Measurements from ENCODE around the gene FZD2.
"Not testable (repeated sequence)": the region's sequence is repeated elsewhere in the genome, so short reads cannot be mapped to it uniquely, and the experiment has no call there.

The FZD2 gene

DNA sequence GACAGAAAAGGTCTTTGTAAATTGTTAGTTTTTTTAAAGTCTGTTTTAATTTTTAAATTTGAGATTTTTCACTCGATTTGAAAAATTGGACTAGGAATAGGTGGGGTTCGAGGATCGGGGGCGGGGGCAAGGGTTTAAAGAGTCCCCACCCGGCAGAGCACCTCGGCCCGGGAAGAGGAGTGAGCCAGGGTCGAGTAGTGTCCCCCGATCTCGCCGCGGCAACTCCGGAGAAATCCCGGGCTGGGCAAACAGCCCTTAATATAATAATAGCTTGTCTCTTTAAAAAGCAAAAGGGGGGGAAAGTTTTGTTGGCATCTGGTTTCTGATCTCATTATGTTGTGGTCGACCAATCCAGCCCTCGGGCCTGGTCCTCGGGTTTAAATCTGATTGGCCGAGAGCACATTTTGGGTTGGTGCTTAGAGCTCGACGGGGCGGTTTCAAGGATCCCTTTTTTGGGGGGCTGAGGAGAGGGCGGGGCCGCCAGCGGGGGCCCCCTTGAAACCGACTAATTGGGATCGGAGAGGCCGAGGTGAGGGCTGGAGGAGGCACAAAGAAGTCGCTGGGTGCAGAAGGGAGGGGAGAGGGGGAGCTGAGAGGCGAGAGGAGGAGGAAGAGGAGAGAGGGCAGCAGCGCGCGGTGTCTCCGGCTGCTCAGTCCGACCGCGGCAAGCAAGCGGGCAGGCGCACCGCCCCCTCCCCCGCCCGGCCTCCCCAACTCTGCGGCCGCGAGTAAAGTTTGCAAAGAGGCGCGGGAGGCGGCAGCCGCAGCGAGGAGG is at the start of gene FZD2:
TSS of gene FZD2 (plus strand) at position 653 of the 775 bp plus-strand sequence. CDS start 205 bp downstream, outside the sequence.
- DNase-seq (ENCODE audit: low read depth in 2 of 3, low spot score in 2 of 3): peak; percentile 12 to 23 (median 14)

DNA sequence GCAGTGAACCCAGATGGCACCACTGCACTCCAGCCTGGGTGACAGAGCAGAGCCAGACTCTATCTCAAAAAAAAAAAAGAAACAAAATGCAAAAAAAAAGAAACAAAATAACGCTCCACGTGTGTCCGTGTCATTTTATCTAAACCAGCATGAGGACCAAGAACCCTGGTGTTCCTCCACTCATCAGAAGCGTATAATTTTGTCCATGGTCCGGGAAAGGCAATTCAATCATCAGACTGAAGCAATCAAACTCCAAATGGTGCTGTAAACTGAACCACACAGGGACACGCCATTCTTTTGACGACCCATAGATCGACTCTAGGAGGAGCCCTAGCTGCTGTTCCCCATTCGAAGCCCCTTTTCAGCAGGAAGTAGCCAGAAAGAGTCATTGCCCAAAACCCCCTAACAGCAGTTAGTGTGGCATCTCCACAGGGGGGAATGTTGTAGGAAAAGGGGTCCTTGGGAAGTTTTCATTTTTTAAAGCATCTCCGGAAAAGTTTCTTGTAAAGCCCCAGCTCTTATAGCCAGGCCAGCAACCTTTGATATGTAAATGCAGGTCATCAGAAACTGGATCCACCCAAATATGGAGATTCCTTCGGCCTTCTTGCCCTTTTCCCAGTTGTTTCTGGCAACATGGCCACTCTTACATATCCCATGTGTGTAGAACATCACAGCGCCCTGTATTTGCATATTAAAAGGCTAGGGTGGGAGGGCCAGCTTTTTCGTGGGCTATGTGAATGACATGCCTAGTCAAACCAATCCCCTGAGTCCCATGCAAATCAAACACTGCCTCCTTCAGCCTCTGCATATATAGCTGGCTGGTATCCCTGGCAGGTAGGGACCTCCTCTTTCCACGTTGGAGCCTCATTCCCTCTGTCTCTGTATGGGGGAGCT is 45.8 kb upstream of the FZD2 start:
- DNase-seq (ENCODE audit: low read depth in 2 of 3, low spot score in 2 of 3): not testable (repeated sequence)

DNA sequence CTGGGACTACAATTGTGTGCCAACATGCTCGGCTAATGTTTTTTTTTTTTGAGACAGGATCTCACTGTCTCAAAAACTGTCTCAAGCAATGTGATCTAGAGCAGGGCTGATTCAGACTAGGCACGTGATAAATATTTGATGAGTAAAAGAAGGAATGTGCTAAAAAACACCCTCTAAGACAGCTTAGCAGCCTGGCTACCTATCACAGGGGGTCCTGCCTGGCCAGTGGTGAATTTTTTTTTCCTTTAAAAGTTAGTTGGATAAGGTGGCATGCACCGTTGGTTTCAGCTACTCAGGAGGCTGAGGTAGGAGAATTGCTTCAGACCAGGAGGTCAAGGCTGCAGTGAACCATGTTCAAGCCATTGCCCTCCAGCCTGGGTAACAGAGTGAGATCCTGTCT is 39.3 kb upstream of the FZD2 start:
- DNase-seq (ENCODE audit: low read depth in 2 of 3, low spot score in 2 of 3): no peak

- peak; percentile 20 to 46 (median 33) for DNase-seq (ENCODE audit: low read depth in 2 of 3, low spot score in 2 of 3)
Observed at GRCh38 chr17:44522883-44523671, 34.2 kb upstream of the FZD2 start.

DNA sequence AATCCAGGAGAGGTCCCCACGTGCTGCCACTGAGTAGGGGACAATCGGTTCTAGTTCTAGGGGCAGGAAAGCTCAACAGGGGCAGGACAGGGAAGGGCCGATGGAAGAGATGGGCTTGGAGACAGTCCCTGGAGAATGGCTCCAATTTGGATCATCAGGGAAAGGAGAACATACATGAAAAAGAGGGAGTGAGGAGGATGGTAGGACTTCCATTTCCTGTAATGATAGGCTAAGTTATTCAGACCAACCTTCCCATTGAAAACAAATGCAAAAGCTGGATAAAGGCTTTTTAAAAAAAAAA is 33.7 kb upstream of the FZD2 start:
- no peak for DNase-seq (ENCODE audit: low read depth in 2 of 3, low spot score in 2 of 3)

DNA sequence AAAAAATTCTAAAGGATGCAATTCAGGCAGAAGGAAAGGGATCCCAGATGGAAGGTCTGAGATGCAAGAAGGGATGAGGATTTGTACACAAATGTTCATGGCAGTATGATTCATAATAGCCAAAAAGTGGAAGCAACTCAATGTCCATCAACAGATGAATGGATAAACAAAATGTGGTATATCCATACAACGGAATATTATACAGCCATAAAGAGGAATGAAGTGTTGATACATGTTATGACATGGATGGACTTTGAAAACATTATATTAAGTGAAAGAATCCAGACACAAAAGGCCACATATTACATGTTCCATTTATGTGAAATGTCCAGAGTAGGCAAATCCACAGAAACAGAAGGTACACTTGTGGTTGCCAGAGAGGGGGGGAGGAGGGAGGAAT is 30.2 kb upstream of the FZD2 start:
- no peak for DNase-seq (ENCODE audit: low read depth in 2 of 3, low spot score in 2 of 3)

GRCh38 chr17:44527954-44528353 is 29.3 kb upstream of the FZD2 start:
- DNase-seq (ENCODE audit: low read depth in 2 of 3, low spot score in 2 of 3): no peak

GRCh38 chr17:44529864-44530263 is 27.4 kb upstream of the FZD2 start:
- DNase-seq (ENCODE audit: low read depth in 2 of 3, low spot score in 2 of 3): no peak

DNA sequence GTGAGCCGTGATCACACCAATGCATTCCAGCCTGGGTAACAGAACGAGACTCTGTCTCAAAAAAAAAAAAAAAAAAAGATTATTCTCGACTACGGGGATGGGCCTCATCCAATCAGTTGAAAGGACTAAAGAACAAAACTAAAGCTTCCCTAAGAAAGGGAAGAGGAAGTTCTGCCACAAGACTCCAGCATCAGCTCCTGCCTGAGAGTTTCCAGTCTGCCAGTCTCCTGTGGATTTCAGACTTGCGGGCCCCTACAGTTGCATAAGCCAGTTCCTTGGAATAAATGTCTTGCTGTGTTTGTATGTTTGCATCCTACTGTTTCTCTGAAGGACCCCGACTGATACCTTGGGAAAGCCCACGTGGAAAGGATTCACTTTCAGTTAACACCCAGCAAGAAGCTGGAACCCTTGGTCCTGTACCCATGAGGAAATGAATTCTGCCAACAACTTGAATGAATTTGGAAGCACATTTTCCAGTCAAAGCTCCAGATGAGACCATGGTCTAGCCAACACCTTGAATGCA is 26.3 kb upstream of the FZD2 start:
- no peak for DNase-seq (ENCODE audit: low read depth in 2 of 3, low spot score in 2 of 3)

GRCh38 chr17:44533533-44534246 is 23.6 kb upstream of the FZD2 start:
- DNase-seq (ENCODE audit: low read depth in 2 of 3, low spot score in 2 of 3): peak; percentile 61 to 91 (median 89)

DNA sequence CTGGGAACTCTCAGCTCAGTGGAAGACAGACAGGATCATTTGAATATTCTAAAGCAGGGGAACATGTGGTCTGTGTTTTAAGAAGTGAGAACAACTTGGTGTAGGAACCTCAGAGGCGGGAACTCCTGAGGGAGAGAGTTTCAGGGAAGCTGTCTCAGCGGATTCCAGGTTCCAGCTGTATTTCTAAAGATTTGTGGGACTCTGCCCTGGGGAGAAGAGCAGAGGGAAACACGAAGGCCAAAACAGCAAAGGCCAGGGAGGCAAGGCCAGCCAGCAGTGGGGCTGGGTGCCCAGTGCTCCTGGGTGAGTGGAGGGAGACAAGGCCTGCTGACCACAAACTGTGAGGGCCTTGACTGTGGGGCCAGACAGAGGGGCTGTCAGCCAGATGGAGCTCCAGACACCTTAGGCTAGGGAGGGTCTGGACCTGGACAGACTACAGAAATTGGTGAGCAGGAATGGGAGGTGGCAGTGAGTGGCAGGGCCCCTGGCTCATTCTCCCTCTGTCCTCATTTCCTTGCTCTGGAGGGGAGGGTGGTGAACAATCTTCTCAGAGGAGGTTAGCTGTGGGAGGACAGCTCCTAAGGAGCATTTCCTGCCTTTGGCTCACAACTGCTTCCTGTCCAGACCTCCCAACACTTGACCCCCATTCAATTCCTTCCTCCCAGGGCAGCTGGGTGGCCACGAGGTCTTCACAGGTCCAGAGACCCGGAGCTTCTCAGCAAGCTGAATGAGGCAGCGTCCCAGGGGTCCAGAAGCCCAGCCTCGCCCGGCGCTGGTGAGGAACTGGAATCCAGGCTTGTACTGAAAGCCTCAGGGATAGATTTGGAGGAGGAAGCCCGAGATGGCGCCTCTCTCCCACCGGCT is 21.0 kb upstream of the FZD2 start:
- DNase-seq (ENCODE audit: low read depth in 2 of 3, low spot score in 2 of 3): no peak

DNA sequence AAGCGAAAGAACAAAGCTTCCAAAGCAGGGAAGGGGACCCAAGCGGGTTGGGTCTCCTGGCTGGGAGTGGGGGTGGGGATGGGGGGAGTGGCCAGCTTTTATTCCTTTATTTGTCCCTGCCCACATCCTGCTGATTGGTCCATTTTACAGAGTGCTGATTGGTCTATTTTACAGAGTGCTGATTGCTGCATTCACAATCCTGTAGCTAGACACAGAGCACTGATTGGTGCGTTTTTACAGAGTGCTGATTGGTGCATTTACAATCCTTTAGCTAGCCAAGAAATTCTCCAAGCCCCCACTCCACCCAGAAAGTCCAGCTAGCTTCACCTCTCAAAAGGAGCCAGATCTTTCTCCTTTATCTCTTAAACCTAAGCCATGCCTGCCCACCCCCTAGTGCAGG is 19.4 kb upstream of the FZD2 start:
- not testable (repeated sequence) for DNase-seq (ENCODE audit: low read depth in 2 of 3, low spot score in 2 of 3)

DNA sequence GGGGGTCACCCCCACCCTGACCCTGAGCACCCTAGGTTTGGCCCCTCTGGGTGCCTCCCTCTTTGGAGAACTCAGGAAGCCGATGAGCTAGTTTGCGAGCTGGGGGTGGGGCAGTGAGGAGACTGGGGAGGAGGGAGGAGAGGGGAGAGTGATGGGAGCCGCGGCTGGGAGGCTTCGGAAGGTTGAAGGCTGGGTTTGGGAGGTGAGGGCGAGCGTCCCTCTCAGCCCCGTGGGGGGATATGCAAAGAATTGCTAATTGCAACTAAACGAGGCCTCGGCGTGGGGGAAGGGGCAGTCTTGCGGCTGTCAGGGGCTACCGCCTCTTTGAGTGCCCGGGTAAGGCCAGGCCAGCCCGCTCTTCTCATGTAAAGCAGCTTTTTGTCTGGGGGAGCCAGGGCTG is 17.6 kb upstream of the FZD2 start:
- DNase-seq (ENCODE audit: low read depth in 2 of 3, low spot score in 2 of 3): no peak

- DNase-seq (ENCODE audit: low read depth in 2 of 3, low spot score in 2 of 3): no peak
Observed at GRCh38 chr17:44540246-44541084, 16.8 kb upstream of the FZD2 start.

- DNase-seq (ENCODE audit: low read depth in 2 of 3, low spot score in 2 of 3): no peak
Observed at GRCh38 chr17:44541884-44542581, 15.3 kb upstream of the FZD2 start.

DNA sequence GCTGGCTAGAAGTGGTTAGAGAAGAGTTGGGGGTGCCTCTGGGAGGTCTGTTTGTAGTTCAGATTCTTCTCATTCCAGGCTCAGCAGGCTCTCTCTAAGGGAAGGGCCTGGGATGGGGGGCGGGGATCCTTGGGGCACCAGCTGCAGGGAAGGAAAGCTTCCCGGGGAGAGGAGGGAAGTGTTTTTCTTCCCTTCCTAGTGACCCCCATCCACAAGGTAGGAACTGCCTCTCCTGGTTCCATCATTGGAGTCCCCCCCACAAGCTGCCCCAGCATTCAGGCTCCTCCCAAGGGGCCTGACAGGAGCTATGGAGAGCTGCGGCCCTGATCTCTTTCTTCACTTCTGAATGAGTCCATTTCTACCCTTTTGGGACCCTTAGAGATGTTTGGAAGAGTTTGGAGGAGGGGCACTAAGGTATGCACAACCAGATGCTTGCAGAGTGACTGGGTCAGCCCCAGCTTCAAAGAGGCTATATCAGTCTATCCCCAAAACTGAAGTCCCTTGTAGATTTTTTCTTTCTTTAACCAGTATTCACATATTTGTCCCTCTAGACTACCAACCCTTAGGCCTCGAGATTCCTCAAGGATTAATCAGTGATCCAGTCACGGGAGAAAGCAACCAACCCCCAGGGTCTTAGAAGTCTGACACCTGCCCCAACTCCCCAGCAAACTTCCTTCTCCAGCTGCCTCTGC is 13.9 kb upstream of the FZD2 start:
- DNase-seq (ENCODE audit: low read depth in 2 of 3, low spot score in 2 of 3): no peak

DNA sequence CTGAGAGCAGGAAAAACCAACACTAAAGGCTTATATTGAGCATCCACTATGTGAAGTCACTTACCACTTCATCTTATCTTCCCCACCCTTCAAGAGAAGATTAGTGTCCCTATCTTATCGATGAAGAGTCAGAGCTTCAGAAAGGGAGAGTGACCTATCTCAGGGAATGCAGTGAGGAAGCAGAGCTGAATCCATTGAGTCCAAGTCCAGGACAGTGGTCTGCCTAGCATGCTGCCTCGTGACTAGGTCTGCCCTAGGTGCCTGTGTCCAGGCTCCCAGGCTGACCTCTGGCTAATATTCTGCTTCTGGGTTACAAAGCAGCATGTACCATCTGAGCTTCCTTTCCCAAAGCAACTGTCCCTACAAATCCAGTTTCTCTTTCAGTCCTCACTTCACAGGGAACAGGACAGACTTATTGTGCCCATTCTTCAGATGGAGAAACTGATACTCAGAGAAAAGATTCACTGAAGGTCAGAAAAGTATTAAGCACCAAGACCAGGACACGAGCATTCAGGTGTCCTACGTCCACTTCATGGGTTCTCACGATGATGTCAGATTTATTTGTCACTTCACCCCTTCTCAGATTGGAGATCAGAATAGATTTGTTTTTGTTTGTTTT is 13.3 kb upstream of the FZD2 start:
- no peak for DNase-seq (ENCODE audit: low read depth in 2 of 3, low spot score in 2 of 3)
